GM10847 (cell line): ENCODE results near the gene ADCY5.

ENCODE experiments used
- POLR2A ChIP-seq: IDR thresholded peaks from 2 replicates; pipeline ENCODE4 v1.6.1; 2011; ENCODE audit not compliant: insufficient read length; ENCODE audit errors: extremely low read depth

The ADCY5 gene

DNA sequence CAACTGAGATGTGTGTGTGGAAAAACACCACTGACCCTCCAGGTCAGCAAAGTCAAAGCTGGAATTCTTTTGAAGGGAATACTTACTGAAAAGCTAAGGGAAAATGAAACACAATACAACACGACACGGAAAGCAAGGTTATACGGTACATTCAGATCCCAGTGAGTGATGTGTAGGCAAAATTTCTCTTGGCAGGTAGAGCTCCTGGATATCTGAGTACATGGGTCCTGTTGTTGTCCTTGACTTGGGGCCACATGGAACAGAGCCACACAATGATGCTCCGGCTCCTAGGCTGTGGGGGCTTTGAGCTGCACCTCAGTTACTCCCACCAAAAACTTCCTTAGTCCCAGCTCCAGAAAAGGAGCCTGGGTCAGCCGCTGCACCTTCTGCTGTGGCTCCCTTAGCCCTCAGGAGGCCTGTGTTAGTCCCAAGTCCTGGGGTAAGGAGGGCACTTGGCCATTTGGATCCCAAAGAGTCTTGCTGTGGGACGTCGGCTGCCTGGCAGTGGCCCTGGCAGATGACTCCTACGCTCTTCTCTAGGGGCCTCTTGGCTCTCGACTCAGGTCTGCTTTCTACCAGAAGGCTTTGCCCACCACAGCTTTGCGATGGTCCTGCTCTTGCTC lies 95.6 kb downstream of the ADCY5 start:
- TF ChIP-seq POLR2A = no peak

DNA sequence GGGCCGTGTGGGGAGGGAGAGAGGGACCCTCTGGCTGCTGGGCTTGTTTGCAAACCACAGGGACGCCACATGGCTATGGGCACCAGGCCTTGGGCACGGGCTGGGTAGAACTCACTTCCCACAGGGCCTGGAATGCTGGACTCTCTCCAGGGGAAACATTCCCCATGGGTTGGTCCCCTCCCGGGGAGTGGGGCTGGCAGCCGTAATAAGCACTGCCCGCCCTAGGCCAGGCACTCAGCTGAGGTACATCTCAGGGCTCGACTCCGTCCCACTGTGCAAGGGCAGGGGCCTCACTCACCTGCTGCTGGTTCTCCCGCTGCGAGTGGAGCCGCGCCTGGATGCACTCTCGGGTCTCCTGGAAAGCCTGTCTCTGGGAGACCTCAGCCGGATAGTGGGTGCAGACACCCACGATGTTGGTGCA lies 96.7 kb downstream of the ADCY5 start:
- TF ChIP-seq POLR2A = no peak

DNA sequence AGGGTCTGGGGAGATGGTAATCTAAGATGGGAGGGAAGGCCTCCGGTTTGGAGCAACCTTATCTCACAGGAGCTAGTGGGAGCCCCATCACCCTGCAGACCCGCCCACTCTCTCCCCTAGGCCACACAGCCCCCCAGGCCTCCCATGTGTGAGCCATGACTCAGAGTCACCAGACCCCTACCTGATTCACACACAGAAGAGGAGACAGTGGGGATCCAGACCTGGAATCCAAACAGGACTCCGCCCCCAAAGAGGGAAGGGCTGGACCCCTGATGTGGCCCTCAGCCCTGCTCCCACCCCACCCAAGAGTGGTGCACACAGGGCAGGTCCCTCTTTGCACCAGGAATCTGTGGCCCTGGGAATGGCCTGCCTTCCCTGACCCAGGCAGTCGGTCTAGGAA lies 97.4 kb downstream of the ADCY5 start:
- no peak for TF ChIP-seq POLR2A

DNA sequence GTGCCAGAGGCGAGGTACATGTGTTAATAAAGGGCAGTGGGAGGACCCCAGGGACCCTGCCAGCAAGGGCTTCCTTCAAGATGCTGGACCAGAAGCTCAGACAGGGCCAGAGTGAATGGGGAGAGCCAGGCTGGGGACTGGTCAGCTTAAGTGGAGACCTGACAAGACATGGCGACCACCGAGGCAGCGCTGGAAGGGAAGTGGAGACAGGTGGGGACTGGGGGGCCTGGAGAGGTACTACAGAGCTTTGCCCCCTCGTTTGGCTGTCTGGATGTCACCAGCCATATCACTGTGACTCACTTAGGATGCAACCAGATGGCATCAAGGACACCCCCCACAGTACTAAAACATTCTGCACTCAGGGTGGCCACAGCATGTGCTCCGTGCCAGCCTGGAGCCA lies 97.9 kb downstream of the ADCY5 start:
- no peak for TF ChIP-seq POLR2A

DNA sequence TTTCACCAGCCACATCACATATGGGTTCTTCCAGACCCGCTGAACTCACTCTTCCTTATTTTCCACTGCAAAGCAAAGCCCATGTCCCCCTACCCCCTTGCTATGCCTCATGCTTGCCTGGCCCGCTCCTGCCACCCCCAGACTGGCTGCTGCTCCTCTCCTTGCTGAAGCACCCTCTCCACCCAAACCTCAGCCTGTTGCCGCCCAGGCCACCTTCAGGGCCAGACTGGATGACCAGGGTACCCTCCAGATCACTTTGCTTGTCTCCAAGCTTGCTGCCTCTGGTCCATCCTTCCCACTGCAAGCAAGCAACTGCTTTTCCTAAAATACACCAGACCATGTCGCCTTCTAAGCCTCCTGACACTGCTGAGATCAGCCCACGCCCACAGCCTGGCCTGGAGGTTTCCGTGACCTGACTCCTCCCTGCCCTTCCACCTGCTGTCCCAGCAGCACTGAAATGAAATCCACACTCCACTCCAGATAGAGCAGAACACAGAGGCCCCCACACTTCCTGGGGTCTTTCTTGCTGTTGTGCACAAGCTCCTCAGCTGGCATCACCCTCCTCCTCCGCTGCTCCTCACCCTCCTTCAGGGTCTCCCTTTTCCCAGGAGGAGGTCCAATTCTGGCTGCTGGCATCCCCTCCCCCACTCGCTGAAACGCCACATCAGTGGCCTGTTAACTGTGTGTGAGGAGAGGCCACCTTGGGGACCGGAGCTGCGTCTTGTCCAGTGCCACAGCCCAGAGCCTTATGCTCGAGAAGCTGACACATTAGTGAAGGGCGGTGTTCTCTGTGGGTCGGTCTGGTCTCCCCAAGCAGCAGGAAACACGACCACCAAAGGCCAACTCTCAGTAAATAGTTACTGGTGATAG lies 99.1 kb downstream of the ADCY5 start:
- TF ChIP-seq POLR2A = no peak

DNA sequence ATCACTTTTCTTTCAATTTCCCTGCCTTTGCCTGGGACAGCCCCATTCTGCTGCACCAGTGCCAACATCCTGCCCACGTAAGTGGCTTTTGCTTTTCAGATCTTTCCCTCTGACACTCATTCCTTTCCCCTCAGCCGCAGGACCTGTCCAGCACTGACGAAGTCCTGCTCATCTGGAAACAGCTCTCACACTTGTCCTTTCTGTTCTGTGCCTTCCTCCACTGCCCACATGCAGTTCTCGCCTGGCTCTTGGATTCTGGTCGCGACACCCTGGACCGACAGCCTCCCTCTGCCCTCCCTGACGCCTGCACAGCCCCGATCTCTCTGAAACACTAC lies 99.7 kb downstream of the ADCY5 start:
- no peak for TF ChIP-seq POLR2A

GRCh38 chr3:123348471-123349200 lies 100.3 kb downstream of the ADCY5 start:
- TF ChIP-seq POLR2A = no peak

- TF ChIP-seq POLR2A = no peak
Observed at GRCh38 chr3:123347691-123348264, 101.1 kb downstream of the ADCY5 start.

DNA sequence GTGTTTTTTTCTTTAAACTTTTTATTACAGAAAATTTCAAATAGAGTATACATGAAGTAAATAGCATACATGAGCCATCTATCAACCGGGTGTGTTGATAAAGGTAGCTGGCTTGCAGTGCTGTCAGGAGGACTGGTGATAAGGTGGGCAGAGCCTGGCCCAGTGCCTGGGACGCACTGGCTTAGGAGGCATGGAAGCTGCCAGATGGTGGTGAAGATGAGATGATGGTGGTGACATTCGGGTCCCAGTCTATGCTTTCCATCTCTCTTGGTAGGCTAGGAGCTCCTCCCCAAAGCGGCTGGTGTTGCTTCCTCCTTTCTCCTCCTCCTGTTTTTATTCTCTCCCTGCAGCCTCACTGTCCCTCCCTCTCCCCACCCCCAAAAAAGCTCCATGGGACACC lies 101.7 kb downstream of the ADCY5 start:
- no peak for TF ChIP-seq POLR2A

DNA sequence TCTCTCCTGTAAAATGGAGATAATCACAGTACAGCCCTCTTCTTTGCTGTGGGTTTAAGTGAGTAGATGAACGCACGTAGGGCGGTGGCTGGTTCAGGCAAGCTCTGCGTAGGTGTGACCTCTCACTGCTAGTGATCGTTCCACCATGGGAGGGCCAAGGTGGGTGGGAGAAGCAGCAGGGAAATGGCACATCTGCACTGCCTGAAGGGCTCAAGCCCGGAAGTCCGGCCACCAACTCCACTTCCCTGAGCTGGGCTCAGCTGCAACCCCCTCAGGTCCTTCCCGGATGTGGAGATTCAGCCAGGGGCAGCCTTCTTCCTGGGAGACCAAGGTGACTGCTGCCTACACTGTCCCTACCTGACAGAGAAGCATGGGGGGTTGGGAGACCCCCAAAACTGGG lies 102.9 kb downstream of the ADCY5 start:
- TF ChIP-seq POLR2A = no peak

- TF ChIP-seq POLR2A = no peak
Observed at GRCh38 chr3:123344907-123345594, 103.8 kb downstream of the ADCY5 start.

GRCh38 chr3:123344175-123344906 lies 104.5 kb downstream of the ADCY5 start:
- TF ChIP-seq POLR2A = no peak

DNA sequence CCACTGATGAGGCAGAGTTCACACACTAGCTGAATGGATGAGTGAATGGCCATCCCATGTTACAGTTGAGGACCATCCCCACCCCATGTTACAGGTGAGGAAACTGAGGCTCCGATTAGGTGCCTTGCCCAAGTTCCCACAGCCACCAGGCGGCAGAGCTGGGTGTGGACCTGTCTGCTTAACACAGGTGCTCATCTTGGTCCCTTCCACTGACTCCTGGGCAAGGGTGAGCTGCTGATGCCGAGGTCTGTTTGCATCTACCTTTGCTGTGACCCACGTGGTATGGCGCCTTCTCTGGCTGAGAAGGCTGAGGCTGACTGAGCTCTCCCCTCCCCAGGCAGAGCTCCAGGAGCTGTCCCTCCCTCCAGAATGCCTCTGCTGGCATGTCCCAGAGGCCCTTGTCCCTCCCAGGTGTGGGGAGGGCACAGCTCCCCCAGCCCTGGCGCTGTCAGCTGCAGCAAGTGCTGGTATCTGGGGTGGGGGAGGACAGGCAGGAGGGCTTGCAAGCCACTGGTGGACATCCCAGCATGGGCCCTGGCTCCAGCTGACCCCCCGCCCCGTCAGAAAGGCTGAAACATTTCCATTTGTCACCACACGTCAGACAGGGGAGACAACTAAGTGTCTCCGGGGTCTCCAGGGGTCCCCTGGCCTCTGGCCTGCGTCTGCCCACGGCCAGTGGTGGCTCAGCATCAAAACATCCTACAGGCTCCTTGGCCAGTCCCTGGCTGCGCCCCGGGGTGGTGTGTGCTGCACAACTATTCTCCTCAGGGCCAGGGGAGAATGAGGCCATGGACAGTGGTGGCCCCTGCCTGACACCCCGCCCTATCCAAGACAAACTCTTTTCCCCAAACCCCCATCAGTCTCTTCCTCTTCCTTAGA lies 105.4 kb downstream of the ADCY5 start:
- no peak for TF ChIP-seq POLR2A
